Brain microvascular endothelial cell (primary cell): Measurements from ENCODE around the gene RGCC.

Experiments used
- DNase-seq: peaks from one replicate; pipeline ENCODE4 v3.0.0-alpha.2; 2020
- H3K27ac ChIP-seq: fragments of 250-450 bp; sonication (Bioruptor Pico); 2 replicates; pipeline ENCODE4 v1.5.1; 2020; ENCODE audit warnings: mild to moderate bottlenecking, moderate library complexity
- H3K27me3 ChIP-seq: fragments of 250-450 bp; sonication (Bioruptor Pico); replicated peaks from 2 replicates; pipeline ENCODE4 v1.5.1; 2020; ENCODE audit warnings: mild to moderate bottlenecking
- H3K36me3 ChIP-seq: fragments of 250-450 bp; sonication (Bioruptor Pico); replicated peaks from 2 replicates; pipeline ENCODE4 v1.5.1; 2020; ENCODE audit warnings: mild to moderate bottlenecking
- H3K4me3 ChIP-seq: 2 replicates; pipeline ENCODE4 v1.5.1; 2011; ENCODE audit warnings: low read depth, mild to moderate bottlenecking, control low read depth, low read length, moderate library complexity
- CTCF ChIP-seq: IDR thresholded peaks from 2 replicates; pipeline ENCODE4 v1.5.1; 2011; ENCODE audit warnings: low read depth, mild to moderate bottlenecking, moderate library complexity, low read length, control low read depth, inconsistent platforms; ENCODE audit errors: missing control alignments
- in situ Hi-C: cut with HindIII; loops from 2 replicates; pipeline ENCODE4 v1.10.0; 2017; ENCODE audit warnings: low sequenced_read_pairs, low pct_ligation_motif_present

Gene RGCC

GRCh38 chr13:41468631-41469030 is 11.3 kb downstream of the RGCC start:
- H3K36me3 ChIP-seq = no peaks in the 10 kb centered on the region
- TF ChIP-seq CTCF = no peak
- no peak overlapping the region for H3K27ac ChIP-seq
- in situ Hi-C loops = no loop called here
- H3K4me3 ChIP-seq = no peak overlapping the region
- DNase-seq = no peak
- H3K27me3 ChIP-seq = no peaks in the 10 kb centered on the region

GRCh38 chr13:41470196-41470595 is 12.8 kb downstream of the RGCC start:
- no peak overlapping the region for H3K27ac ChIP-seq
- TF ChIP-seq CTCF = no peak
- no peaks in the 10 kb centered on the region for H3K27me3 ChIP-seq
- no peaks in the 10 kb centered on the region for H3K36me3 ChIP-seq
- DNase-seq = no peak
- in situ Hi-C loops = no loop called here
- no peak overlapping the region for H3K4me3 ChIP-seq

GRCh38 chr13:41471785-41472184 is 14.4 kb downstream of the RGCC start:
- no peak for DNase-seq
- no peak for TF ChIP-seq CTCF
- H3K4me3 ChIP-seq = no peak overlapping the region
- in situ Hi-C loops = no loop called here
- no peak overlapping the region for H3K27ac ChIP-seq
- H3K27me3 ChIP-seq = no peaks in the 10 kb centered on the region
- H3K36me3 ChIP-seq = no peaks in the 10 kb centered on the region

- H3K27ac ChIP-seq = no peak overlapping the region
- no peak for DNase-seq
- no peaks in the 10 kb centered on the region for H3K27me3 ChIP-seq
- in situ Hi-C loops = no loop called here
- no peaks in the 10 kb centered on the region for H3K36me3 ChIP-seq
- TF ChIP-seq CTCF = no peak
- H3K4me3 ChIP-seq = no peak overlapping the region
Measured at GRCh38 chr13:41487222-41487621, 29.9 kb downstream of the RGCC start.

- Histone ChIP-seq H3K27me3 (no peaks in the 10 kb centered on the region), H3K36me3 (no peaks in the 10 kb centered on the region), H3K27ac (no peak overlapping the region), H3K4me3 (no peak overlapping the region)
- no peak for DNase-seq
- in situ Hi-C loops = no loop called here
- no peak for TF ChIP-seq CTCF
Measured at GRCh38 chr13:41488124-41488523, 30.8 kb downstream of the RGCC start.

- in situ Hi-C loops = no loop called here
Measured at GRCh38 chr13:41490371-41491015, 33.1 kb downstream of the RGCC start.

More at GRCh38 chr13:41490371-41491015, 33.1 kb downstream of the RGCC start:
- Histone ChIP-seq H3K4me3 (no peak overlapping the region), H3K36me3 (no peaks in the 10 kb centered on the region), H3K27ac (no peak overlapping the region), H3K27me3 (no peaks in the 10 kb centered on the region)
- TF ChIP-seq CTCF = no peak
- no peak for DNase-seq
